ENCODE results near the gene NFKBIB. TPM values are rescaled to one million over a fixed set of nuclear protein-coding genes. Genes with fewer than 3 reads are reported as not detected.

NFKBIB gene
- total and polyA plus RNA-seq, 7 donors = 21.9 to 109 (median 41.0) TPM

- Histone ChIP-seq H3K4me3 (no peak overlapping the region), H3K9me3 (no peaks in the 10 kb centered on the region), H3K4me1 (peaks cover 26% of the 10 kb centered on the region), H3K27ac (no peak overlapping the region), H3K36me3 (ENCODE audit: insufficient read depth in 1 of 2, low read depth in 1 of 2) (peaks cover 0 to 34% of the 10 kb centered on the region in 2 donors), H3K27me3 (ENCODE audit: insufficient read depth in 3 of 3, low read length in 2 of 3) (no peaks in the 10 kb centered on the region)
- no peak for TF ChIP-seq CTCF (IDR thresholded peaks at IDR 0.05)
- WGBS, 3 donors = 95 to 100% (median 98%) methylated on average over 1 of the region's 1 CpG
- intact Hi-C loops (cut with DNase I) = no loop called here
- DNase-seq = no peak
- no peak for ATAC-seq
Observed at GRCh38 chr19:38901683-38902082, 1.9 kb downstream of the NFKBIB start.

DNA sequence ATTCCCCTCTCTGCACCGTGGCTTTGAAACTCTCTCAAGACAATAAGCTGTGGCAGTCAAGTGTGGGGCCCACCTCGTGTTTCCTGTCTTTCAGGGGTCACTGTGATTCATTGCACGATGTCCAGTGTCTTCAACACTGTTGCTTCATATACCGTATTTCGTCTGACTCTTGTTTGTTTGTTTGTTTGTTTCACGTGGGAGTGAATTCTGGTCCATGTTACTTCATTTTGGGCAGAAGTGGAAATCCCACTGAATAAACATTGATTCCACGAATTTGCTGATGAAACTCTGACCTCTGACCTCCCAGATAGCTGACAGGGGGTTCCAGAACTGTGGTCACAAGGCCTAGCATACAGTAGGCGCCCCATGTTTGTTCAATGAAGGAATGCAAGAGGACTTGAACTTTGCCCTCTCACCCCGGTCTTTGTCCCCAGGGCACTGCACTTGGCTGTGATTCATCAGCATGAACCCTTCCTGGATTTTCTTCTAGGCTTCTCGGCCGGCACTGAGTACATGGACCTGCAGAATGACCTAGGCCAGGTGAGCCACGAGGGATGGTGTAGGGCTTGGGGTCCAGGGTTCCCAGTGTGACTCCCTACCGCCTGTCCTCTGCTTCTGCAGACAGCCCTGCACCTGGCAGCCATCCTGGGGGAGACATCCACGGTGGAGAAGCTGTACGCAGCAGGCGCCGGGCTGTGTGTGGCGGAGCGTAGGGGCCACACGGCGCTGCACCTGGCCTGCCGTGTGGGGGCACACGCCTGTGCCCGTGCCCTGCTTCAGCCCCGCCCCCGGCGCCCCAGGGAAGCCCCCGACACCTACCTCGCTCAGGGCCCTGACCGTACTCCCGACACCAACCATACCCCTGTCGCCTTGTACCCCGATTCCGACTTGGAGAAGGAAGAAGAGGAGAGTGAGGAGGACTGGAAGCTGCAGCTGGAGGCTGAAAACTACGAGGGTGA lies 5.1 kb downstream of the NFKBIB start:
- WGBS, 3 donors = 87 to 91% (median 87%) methylated on average over 34 to 35 of the region's 35 CpGs
- intact Hi-C loops (cut with DNase I) = no loop called here
- H3K27me3 ChIP-seq (ENCODE audit: insufficient read depth in 3 of 3, low read length in 2 of 3) = no peaks in the 10 kb centered on the region
- peaks cover 10% of the 10 kb centered on the region for H3K4me1 ChIP-seq
- ATAC-seq (no peak), DNase-seq (no peak)
- no peaks in the 10 kb centered on the region for H3K9me3 ChIP-seq
- no peak overlapping the region for H3K4me3 ChIP-seq
- H3K27ac ChIP-seq = no peak overlapping the region
- H3K36me3 ChIP-seq (ENCODE audit: insufficient read depth in 1 of 2, low read depth in 1 of 2) = peaks cover 0 to 60% of the 10 kb centered on the region in 2 donors
- no peak for TF ChIP-seq CTCF (IDR thresholded peaks at IDR 0.05)

- H3K4me3 ChIP-seq = no peak overlapping the region
- no peak overlapping the region for H3K27ac ChIP-seq
- H3K9me3 ChIP-seq = no peaks in the 10 kb centered on the region
- TF ChIP-seq CTCF (IDR thresholded peaks at IDR 0.05) = no peak
- intact Hi-C loops (cut with DNase I) = no loop called here
- H3K36me3 ChIP-seq (ENCODE audit: insufficient read depth in 1 of 2, low read depth in 1 of 2) = peaks cover 0 to 60% of the 10 kb centered on the region in 2 donors
- H3K27me3 ChIP-seq (ENCODE audit: insufficient read depth in 3 of 3, low read length in 2 of 3) = no peaks in the 10 kb centered on the region
- WGBS, 3 donors = 89 to 98% (median 96%) methylated on average over 4 of the region's 4 CpGs
- DNase-seq = no peak
- no peak for ATAC-seq
- H3K4me1 ChIP-seq = peaks cover 6% of the 10 kb centered on the region
Observed at GRCh38 chr19:38905620-38906019, 5.9 kb downstream of the NFKBIB start.

GRCh38 chr19:38907227-38907626 lies 7.5 kb downstream of the NFKBIB start:
- Histone ChIP-seq H3K27ac (no peak overlapping the region), H3K4me1 (no peaks in the 10 kb centered on the region), H3K9me3 (no peaks in the 10 kb centered on the region), H3K27me3 (ENCODE audit: insufficient read depth in 3 of 3, low read length in 2 of 3) (no peaks in the 10 kb centered on the region), H3K4me3 (no peak overlapping the region), H3K36me3 (ENCODE audit: insufficient read depth in 1 of 2, low read depth in 1 of 2) (peaks cover 0 to 60% of the 10 kb centered on the region in 2 donors)
- 93 to 95% (median 94%) methylated on average over 29 of the region's 29 CpGs for WGBS, 3 donors
- DNase-seq (no peak), ATAC-seq (no peak)
- TF ChIP-seq CTCF (IDR thresholded peaks at IDR 0.05) = no peak
- intact Hi-C loops (cut with DNase I) = no loop called here

All from psoas muscle (tissue), 8 donors.